Stimulated activated CD8-positive, alpha-beta memory T cell treated with anti-CD3 and anti-CD28 coated beads, Interleukin-4, amount 100 ng/mL, for 1 hour (primary cell): Measurements from ENCODE around the gene PAX1.

Experiments used
- DNase-seq, 2 donors: peaks; one replicate each; pipeline ENCODE4 v3.0.0-alpha.2; 2020; ENCODE audit warnings: low read depth in 2 of 2, low spot score in 1 of 2

PAX1 gene

GRCh38 chr20:21702553-21703470 is 2.7 kb upstream of the PAX1 start:
- no peak for DNase-seq

- no peak for DNase-seq
These were observed 1.6 kb upstream of the PAX1 start for GRCh38 chr20:21703717-21704407.

DNA sequence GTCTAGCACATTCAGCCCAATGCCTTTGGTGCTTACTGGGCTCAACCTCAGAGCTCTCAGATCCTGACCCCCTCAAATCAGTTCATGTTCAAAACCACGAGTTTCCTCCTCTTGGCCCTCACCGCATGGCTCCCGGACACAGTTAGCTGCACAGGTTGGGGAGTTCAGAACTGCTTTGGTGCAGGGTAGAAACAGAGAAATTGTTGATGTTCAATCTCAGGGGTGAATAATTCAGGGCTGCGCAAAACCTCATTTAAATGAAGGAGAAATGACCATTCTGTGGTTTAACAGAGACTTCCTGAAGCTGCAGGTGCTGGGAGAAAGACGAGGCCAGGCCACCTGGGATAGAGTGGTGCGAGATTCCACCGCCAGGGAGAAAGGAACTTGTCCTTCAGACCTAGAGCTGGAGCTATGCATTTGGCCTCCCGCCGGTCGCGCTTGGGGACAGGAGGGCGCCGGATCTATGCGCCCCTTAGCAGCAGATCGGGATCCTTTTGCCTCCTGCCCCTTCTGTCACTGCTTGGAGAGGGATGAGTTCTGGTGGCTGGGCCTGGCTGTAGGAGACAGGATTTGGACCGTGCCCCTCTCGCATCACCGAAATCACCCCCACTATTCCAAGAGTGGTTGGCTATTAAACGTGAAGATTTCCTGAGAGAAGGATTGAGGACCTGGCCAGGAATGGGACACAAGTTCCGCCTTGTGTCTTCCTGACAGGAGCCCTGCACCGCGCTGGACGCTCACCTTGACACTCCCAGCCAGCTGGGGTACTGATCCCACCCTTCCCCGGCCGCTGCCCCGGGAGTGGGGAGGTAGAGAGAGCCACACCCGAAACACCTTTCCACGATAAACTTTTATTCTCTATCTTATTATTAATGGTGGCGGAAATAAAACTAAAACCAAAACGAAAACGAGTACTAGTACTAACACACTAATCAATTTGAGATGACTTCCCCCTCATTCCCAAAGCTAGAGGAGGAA is 767 bp upstream of the PAX1 start:
- no peak for DNase-seq

DNA sequence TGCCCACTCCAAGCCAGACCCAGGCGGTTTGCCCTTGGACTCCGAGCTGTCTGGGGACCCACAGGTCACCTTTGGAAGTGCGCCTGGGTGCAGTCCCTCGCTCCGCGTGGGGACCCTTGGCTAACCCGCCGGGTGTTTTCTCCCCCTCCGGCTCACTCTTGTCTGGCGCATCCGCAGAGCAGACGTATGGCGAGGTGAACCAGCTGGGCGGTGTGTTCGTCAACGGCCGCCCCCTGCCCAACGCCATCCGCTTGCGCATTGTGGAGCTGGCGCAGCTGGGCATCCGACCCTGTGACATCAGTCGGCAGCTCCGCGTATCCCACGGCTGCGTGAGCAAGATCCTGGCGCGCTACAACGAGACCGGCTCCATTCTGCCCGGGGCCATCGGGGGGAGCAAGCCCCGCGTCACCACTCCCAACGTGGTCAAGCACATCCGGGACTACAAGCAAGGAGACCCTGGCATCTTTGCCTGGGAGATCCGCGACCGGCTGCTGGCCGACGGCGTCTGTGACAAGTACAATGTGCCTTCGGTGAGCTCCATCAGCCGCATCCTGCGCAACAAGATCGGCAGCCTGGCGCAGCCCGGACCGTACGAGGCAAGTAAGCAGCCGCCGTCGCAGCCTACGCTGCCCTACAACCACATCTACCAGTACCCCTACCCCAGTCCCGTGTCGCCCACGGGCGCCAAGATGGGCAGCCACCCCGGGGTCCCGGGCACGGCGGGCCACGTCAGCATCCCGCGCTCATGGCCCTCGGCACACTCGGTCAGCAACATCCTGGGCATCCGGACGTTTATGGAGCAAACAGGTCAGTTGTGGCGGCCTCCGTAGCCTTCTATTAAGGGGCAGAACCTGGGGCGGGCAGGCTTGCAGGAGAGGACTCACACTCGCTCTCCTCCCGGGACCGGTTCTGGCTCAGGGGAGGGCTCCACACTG is 1.1 kb downstream of the PAX1 start:
- no peak for DNase-seq

DNA sequence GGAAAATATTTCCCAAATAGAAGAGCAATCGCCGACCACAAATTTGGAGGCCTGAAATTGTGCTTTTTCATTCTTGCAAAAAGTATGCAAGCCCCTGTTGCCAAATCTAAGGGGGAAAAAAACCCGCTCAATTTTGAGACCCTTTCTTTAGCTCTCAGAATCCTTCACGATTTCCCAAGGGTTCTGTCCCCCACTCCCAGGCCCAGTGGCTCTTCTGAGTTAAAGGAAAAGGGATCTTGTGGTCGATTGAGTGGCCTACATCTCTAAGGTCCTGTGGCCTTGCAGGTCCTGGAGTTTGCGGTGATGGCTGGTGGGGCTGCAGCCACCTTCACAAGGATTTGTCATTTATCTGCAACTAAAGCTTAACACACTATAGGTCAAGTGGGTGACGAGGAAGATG is 1.8 kb downstream of the PAX1 start:
- DNase-seq, result no peak

DNA sequence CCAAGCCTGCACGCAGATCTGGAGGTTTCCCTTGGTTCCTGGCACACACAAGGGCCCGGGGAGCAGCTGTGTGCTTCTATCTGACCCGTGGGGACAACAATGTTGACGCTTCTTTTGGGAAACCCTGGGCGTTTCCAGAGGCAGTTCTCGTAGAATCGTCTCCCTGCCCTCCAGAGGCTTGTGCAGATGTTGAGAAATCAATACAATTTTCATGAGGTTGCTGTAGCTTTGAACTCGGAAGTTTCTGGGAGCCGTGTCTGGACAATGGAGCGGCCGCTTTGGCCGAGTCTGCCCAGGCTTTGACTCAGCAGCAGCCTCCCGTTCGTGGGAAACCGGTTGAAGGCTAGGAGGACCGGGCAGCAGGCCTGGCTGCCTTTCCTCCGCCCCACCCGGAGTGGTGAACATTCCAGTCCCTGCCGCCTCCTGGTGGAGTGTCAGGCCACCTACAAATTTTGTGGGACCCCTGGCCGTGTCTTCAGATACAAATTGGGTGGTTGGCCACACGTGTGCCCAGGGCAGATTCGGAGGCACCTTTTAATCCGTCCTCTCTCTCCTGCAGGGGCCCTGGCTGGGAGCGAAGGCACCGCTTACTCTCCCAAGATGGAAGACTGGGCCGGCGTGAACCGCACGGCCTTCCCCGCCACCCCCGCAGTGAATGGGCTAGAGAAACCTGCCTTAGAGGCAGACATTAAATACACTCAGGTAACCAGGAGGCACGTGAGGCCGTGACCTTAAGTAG is 2.7 kb downstream of the PAX1 start:
- DNase-seq, result no peak

DNA sequence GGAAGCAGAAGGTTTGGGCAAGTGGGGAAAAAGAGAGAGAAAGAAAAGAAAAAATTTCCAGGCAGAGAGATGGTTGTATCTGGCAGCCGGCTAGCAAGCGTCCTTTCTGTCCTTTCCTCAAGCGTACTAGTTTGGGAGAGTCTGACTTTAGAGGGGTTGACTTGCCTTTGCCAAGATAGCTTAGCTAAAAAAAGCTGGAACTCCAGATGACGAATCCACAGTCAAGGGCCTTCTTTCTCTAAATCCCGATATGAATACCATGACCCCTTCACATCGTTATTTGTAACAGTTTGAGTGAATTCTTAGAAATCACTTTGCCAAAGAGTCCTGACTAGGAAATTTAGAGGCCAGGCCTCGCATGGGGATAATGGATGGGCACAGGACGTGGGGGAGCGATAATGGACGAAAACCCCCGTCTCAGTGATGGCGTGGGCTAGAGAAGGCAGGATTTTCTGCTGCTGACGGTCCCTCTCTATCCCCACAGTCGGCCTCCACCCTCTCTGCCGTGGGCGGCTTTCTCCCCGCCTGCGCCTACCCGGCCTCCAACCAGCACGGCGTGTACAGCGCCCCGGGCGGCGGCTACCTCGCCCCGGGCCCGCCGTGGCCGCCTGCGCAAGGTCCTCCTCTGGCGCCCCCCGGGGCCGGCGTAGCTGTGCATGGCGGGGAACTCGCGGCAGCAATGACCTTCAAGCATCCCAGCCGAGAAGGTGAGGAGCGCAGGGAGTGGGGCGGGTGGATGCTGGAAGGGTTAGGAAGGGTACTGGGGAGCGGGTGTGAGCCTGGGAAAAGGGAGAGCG is 3.5 kb downstream of the PAX1 start:
- no peak for DNase-seq

DNA sequence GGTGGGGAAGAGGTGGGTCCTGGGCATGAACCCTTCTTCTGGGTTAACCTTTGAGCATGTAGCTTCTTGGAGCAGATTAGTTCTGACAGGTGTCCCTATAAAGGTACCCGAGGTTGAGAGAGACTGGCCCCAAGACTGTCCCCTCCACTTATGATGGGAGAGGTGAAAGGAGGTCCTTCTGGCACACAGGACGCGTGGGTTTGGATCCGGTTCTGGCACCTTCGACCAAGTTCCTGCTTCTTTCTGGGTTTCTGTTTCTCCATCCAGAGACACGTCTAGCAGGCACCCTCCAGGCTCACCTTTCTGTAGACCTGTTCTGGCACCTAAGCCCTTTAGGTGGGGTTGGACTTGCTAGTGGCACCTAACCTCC is 4.1 kb downstream of the PAX1 start:
- DNase-seq, result no peak

GRCh38 chr20:21710341-21710740 is 4.9 kb downstream of the PAX1 start:
- no peak for DNase-seq

DNA sequence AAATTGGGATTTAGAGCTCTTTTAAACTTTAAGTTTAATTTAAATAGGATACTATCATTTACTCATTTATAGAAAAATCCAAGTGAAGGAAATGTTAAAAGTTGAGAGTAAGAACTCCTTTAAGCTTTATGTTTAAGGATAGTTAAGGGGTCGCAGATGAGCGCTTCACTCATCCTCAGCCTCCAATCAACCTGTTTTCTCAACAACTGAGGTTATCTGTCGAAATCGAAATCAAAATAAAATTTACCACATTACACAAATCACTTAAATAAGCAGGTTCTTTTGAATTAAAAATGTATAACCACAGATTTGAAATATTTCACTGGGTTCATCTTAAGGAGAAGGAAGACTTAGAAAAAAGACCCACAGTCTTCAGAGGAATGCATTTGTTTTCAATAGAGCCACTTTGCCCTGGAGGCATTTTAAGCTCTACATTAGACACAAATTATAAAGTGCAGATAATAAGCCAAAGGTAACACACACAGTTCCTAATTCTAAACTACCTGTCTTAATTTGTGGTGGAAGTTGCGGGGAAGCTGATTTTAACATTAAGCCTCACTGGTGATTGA is 5.5 kb downstream of the PAX1 start:
- DNase-seq, result no peak

DNA sequence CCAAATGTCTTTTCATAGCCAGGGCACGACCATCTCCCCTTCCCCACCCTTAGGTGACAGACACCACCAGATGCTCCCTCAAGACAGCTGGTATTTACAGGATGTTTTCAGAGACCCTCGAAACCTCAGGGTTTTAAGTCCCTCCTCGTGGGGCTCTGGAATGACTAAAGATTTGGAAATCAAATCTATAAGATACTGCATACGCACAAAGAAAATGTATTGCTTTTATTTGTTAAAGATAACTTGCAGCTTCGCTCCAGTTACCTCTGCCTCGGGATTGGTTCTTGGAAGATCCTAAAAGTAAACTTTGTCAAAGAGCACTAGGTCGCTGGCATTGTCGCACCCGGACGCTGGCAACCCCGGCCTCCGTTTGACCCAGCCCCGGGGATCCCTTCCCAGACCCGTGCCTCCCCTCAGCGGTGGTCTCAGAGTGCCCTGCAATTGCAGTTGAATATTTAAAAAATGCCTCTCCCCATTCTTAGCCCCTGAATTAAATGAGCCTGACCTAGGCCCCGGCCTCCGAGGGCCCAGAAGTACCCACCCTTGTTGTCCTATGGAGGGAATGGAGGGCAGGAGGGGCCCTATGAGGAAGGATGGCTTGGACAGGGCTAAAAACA is 7.1 kb downstream of the PAX1 start:
- no peak for DNase-seq

GRCh38 chr20:21713470-21713869 is 8.0 kb downstream of the PAX1 start:
- no peak for DNase-seq

GRCh38 chr20:21713901-21714296 is 8.4 kb downstream of the PAX1 start:
- DNase-seq, result no peak

- no peak for DNase-seq
These were observed 9.1 kb downstream of the PAX1 start for GRCh38 chr20:21714297-21715192.

- no peak for DNase-seq
These were observed 9.9 kb downstream of the PAX1 start for GRCh38 chr20:21715193-21715881.

DNA sequence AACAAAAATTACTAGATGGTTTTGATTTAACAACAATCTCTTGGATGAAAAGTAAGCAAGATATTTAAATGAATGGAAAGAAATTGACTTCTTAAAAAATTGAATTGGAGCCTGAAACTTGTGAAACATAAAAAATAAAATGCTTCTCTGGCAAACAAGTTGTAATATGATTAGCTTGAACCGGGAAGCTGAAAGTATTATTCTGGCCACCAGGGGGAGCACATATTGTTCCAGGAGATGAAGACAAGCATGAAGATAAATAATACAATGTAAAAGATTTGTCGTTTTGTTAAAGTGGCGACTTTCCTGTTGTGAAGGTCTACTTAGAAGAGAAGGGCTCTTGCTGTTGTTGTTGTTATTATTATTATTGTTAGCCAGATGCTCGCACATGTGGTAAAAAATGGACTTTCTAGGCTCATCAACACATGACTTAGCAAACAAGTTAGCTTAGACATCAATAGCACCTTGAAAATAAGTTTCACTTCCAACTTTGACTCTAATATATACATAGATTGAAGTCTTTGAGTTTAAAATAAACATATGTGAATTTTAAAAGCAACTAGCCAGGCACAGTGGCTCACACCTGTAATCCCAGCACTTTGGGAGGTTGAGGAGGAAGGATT is 14.2 kb downstream of the PAX1 start:
- peak in 1 of 2 donors; percentile 2 for DNase-seq
